H1 (cell line): ENCODE measurements around the gene RAD18. TPM values are rescaled to one million over a fixed set of nuclear protein-coding genes. Genes with fewer than 3 reads are reported as not detected.

Experiments used
- CTCF ChIA-PET: fragments of 300-600 bp; sonication (Branson Sonifier 250); formaldehyde crosslinking; loops from one replicate; lab custom pipeline; 2021; ENCODE audit not compliant: partially characterized antibody; lab: Charles Lee
- POLR2A ChIA-PET: fragments of 300-600 bp; sonication (Branson Sonifier 250); formaldehyde crosslinking; loops from one replicate; lab custom pipeline; 2021; ENCODE audit warnings: inconsistent platforms; ENCODE audit not compliant: partially characterized antibody; lab: Charles Lee
- DNase-seq, 2 experiments: peaks; one replicate each; pipeline versions ENCODE4 v3.0.0 to v3.0.0-alpha.2; 2010 to 2022; ENCODE audit warnings: low spot score in 2 of 2, low read depth in 1 of 2, mixed read lengths in 1 of 2
- FAIRE-seq: peaks from 2 replicates; lab custom pipeline; 2011; peaks lifted over from hg19 to GRCh38; lab: Jason Lieb, UNC
- H2AFZ ChIP-seq: 2 replicates; pipeline ENCODE4 v1.8.1; 2012; ENCODE audit warnings: low read length, inconsistent platforms
- H2AK5ac ChIP-seq: 2 replicates; pipeline ENCODE4 v1.6.1; 2013; ENCODE audit warnings: low read depth, low read length
- H2BK120ac ChIP-seq: replicated peaks from 2 replicates; pipeline ENCODE3; 2013; ENCODE audit warnings: low read depth, low read length, inconsistent platforms
- H2BK12ac ChIP-seq: 2 replicates; pipeline ENCODE4 v1.6.1; 2013; ENCODE audit warnings: low read depth, low read length
- H2BK15ac ChIP-seq: 2 replicates; pipeline ENCODE4 v1.6.1; 2013; ENCODE audit warnings: low read length
- H2BK20ac ChIP-seq: 2 replicates; pipeline ENCODE4 v1.6.1; 2013; ENCODE audit warnings: low read length
- H2BK5ac ChIP-seq: 2 replicates; pipeline ENCODE4 v1.6.1; 2013; ENCODE audit warnings: low read depth, low read length
- H3K14ac ChIP-seq: 2 replicates; pipeline ENCODE4 v1.6.1; 2013; ENCODE audit warnings: inconsistent platforms; ENCODE audit not compliant: insufficient read length
- H3K18ac ChIP-seq: 2 replicates; pipeline ENCODE4 v1.6.1; 2013; ENCODE audit warnings: low read length; ENCODE audit errors: extremely low read depth
- H3K23ac ChIP-seq: 2 replicates; pipeline ENCODE4 v1.6.1; 2013; ENCODE audit warnings: inconsistent platforms; ENCODE audit not compliant: insufficient read length
- H3K23me2 ChIP-seq: 2 replicates; pipeline ENCODE4 v1.6.1; 2013; ENCODE audit warnings: low read depth, low read length
- H3K27ac ChIP-seq: 2 replicates; pipeline ENCODE4 v1.6.1; 2011; ENCODE audit warnings: low read depth, low read length, inconsistent platforms
- H3K27me3 ChIP-seq, 4 experiments: replicated peaks in 1 of 4; 1 replicate in 1 of 4; 2 replicates in 3 of 4; pipeline versions ENCODE4 v1.6.1 to v1.8.1; 2011 to 2013; ENCODE audit warnings: low read length in 3 of 4, mild to moderate bottlenecking in 3 of 4, inconsistent platforms in 2 of 4, mixed read lengths in 2 of 4, moderate library complexity in 1 of 4; ENCODE audit not compliant: control insufficient read depth in 3 of 4, insufficient read depth in 3 of 4; ENCODE audit errors: extremely low read depth in 1 of 4
- H3K36me3 ChIP-seq, 4 experiments: 2 replicates each; pipeline versions ENCODE4 v1.6.1 to v1.8.1; 2011 to 2013; ENCODE audit warnings: mild to moderate bottlenecking in 4 of 4, low read length in 3 of 4, moderate library complexity in 2 of 4, control low read depth in 1 of 4, inconsistent platforms in 1 of 4; ENCODE audit not compliant: insufficient read depth in 4 of 4, control insufficient read depth in 2 of 4
- H3K4ac ChIP-seq: replicated peaks from 2 replicates; pipeline ENCODE3; 2013; ENCODE audit warnings: low read length, low read depth, mixed read lengths, inconsistent platforms; ENCODE audit not compliant: insufficient read length
- H3K4me1 ChIP-seq, 4 experiments: replicated peaks in 1 of 4; 1 replicate in 1 of 4; 2 replicates in 3 of 4; pipeline versions ENCODE4 v1.6.1 to v1.8.1; 2011 to 2013; ENCODE audit warnings: low read length in 3 of 4, inconsistent platforms in 2 of 4, mixed read lengths in 1 of 4; ENCODE audit not compliant: insufficient read depth in 4 of 4, control insufficient read depth in 3 of 4
- H3K4me2 ChIP-seq, 2 experiments: 2 replicates each; pipeline versions ENCODE4 v1.6.1 to v1.8.1; 2011 to 2013; ENCODE audit warnings: low read depth in 2 of 2, low read length in 2 of 2, control low read depth in 1 of 2, inconsistent platforms in 1 of 2, mild to moderate bottlenecking in 1 of 2; ENCODE audit not compliant: insufficient read depth in 1 of 2
- H3K4me3 ChIP-seq, 4 experiments: fragments of 200-600, 300-600 bp in 1 of 4; sonication (generic), shearing (Covaris generic), sonication (Bioruptor Twin) in 1 of 4; 2 replicates each; pipeline versions ENCODE4 v1.5.1 to v1.8.1; 2011 to 2016; ENCODE audit warnings: low read length in 4 of 4, low read depth in 3 of 4, control low read depth in 2 of 4, inconsistent platforms in 2 of 4, mild to moderate bottlenecking in 2 of 4, mixed read lengths in 1 of 4, moderate library complexity in 1 of 4; ENCODE audit not compliant: insufficient read depth in 2 of 4; ENCODE audit errors: extremely low read depth in 1 of 4
- H3K56ac ChIP-seq: replicated peaks from 2 replicates; pipeline ENCODE3; 2013; ENCODE audit warnings: low read depth, mild to moderate bottlenecking, mixed read lengths, low read length, inconsistent platforms; ENCODE audit not compliant: insufficient read length
- H3K79me1 ChIP-seq: 2 replicates; pipeline ENCODE4 v1.6.1; 2013; ENCODE audit warnings: low read depth, low read length, control low read depth
- H3K79me2 ChIP-seq, 2 experiments: 2 replicates each; pipeline versions ENCODE4 v1.6.1 to v1.8.1; 2012 to 2013; ENCODE audit warnings: low read length in 2 of 2, mild to moderate bottlenecking in 2 of 2, inconsistent platforms in 1 of 2; ENCODE audit not compliant: insufficient read depth in 2 of 2, control insufficient read depth in 1 of 2
- H3K9ac ChIP-seq, 4 experiments: replicated peaks in 1 of 4; 1 replicate in 1 of 4; 2 replicates in 3 of 4; pipeline versions ENCODE4 v1.6.1 to v1.8.1; 2011 to 2013; ENCODE audit warnings: low read depth in 3 of 4, low read length in 3 of 4, control low read depth in 2 of 4, mild to moderate bottlenecking in 2 of 4, moderate library complexity in 2 of 4, inconsistent platforms in 1 of 4; ENCODE audit errors: extremely low read depth in 1 of 4
- H3K9me3 ChIP-seq, 2 experiments: 2 replicates each; pipeline versions ENCODE4 v1.6.1 to v1.8.1; 2012 to 2013; ENCODE audit warnings: mild to moderate bottlenecking in 2 of 2, moderate library complexity in 2 of 2, control low read depth in 1 of 2, inconsistent platforms in 1 of 2, low read depth in 1 of 2, low read length in 1 of 2, mixed read lengths in 1 of 2; ENCODE audit not compliant: insufficient read depth in 2 of 2
- H4K20me1 ChIP-seq, 2 experiments: replicated peaks in 1 of 2; 2 replicates each; pipeline versions ENCODE3 to v1.8.1; 2011 to 2013; ENCODE audit warnings: inconsistent platforms in 2 of 2, low read length in 2 of 2, mild to moderate bottlenecking in 1 of 2; ENCODE audit not compliant: insufficient read depth in 2 of 2, control insufficient read depth in 1 of 2
- H4K5ac ChIP-seq: 2 replicates; pipeline ENCODE4 v1.6.1; 2013; ENCODE audit warnings: low read length, low read depth, mixed read lengths, inconsistent platforms; ENCODE audit not compliant: insufficient read length
- H4K8ac ChIP-seq: 2 replicates; pipeline ENCODE4 v1.8.0; 2013; ENCODE audit warnings: mild to moderate bottlenecking, moderate library complexity, low read length, inconsistent platforms; ENCODE audit not compliant: insufficient read depth; ENCODE audit errors: extremely low read depth
- H4K91ac ChIP-seq: replicated peaks from 2 replicates; pipeline ENCODE3; 2013; ENCODE audit warnings: low read length, mixed read lengths, inconsistent platforms; ENCODE audit not compliant: insufficient read length
- ASH2L ChIP-seq: fragments of 200-600, 300-600 bp; sonication (generic); IDR thresholded peaks from one replicate; pipeline ENCODE4 v1.7.1; 2017; ENCODE audit warnings: low read length
- BACH1 ChIP-seq: IDR thresholded peaks from 2 replicates; pipeline ENCODE4 v1.6.1; 2012; ENCODE audit warnings: low read length, improper control_type of control experiment
- CBX8 ChIP-seq: fragments of 300-800, 300-1000 bp; sonication (generic); IDR thresholded peaks from 2 replicates; pipeline ENCODE4 v1.7.1; 2016; ENCODE audit warnings: low read depth, low read length, borderline replicate concordance
- CEBPB ChIP-seq: IDR thresholded peaks from 2 replicates; pipeline ENCODE4 v1.6.1; 2012; ENCODE audit warnings: low read depth, low read length
- CREB1 ChIP-seq: IDR thresholded peaks from 2 replicates; pipeline ENCODE4 v1.6.1; 2012; ENCODE audit warnings: inconsistent platforms
- EGR1 ChIP-seq: IDR thresholded peaks from 2 replicates; pipeline ENCODE4 v1.6.1; 2011; ENCODE audit warnings: low read depth, low read length, borderline replicate concordance
- JUND ChIP-seq: IDR thresholded peaks from 2 replicates; pipeline ENCODE4 v1.6.1; 2011; ENCODE audit warnings: mild to moderate bottlenecking, improper control_type of control experiment, low read length
- NANOG ChIP-seq: IDR thresholded peaks from 2 replicates; pipeline ENCODE4 v1.6.1; 2011; ENCODE audit warnings: low read length, low read depth, mild to moderate bottlenecking, inconsistent platforms; ENCODE audit not compliant: insufficient read depth, poor library complexity, severe bottlenecking
- PHF8 ChIP-seq: fragments of 200-600 bp; sonication (generic); conservative IDR thresholded peaks from 2 replicates; pipeline ENCODE4 v1.7.1; 2012; ENCODE audit warnings: low read depth, mild to moderate bottlenecking, inconsistent platforms, low read length, moderate library complexity
- POLR2A ChIP-seq, 2 experiments: IDR thresholded peaks; 1 replicate in 1 of 2; 2 replicates in 1 of 2; pipeline ENCODE4 v1.6.1; 2011; ENCODE audit warnings: low read depth in 2 of 2, low read length in 2 of 2, mild to moderate bottlenecking in 2 of 2; ENCODE audit errors: control extremely low read depth in 1 of 2
- POU5F1 ChIP-seq: IDR thresholded peaks from 2 replicates; pipeline ENCODE4 v1.6.1; 2011; ENCODE audit warnings: low read depth, mild to moderate bottlenecking, low read length, moderate library complexity
- RAD21 ChIP-seq, 2 experiments: IDR thresholded peaks in 1 of 2; conservative IDR thresholded peaks in 1 of 2; 2 replicates each; pipeline ENCODE4 v1.6.1; 2011; ENCODE audit warnings: low read depth in 2 of 2, low read length in 2 of 2, improper control_type of control experiment in 1 of 2, inconsistent platforms in 1 of 2, mild to moderate bottlenecking in 1 of 2, moderate library complexity in 1 of 2
- SIN3A ChIP-seq, 2 experiments: IDR thresholded peaks in 1 of 2; conservative IDR thresholded peaks in 1 of 2; 2 replicates each; pipeline ENCODE4 v1.6.1; 2011 to 2012; ENCODE audit warnings: low read length in 2 of 2, improper control_type of control experiment in 1 of 2, low read depth in 1 of 2, mild to moderate bottlenecking in 1 of 2
- SIRT6 ChIP-seq: IDR thresholded peaks from one replicate; pipeline ENCODE4 v1.7.1; 2012; ENCODE audit warnings: low read length, inconsistent platforms
- TAF7 ChIP-seq: optimal IDR thresholded peaks from 2 replicates; pipeline ENCODE3; 2011; ENCODE audit warnings: low read depth, mild to moderate bottlenecking, inconsistent platforms, low read length, moderate library complexity, borderline replicate concordance
- TCF12 ChIP-seq: IDR thresholded peaks from 2 replicates; pipeline ENCODE4 v1.6.1; 2011; ENCODE audit warnings: low read depth, mild to moderate bottlenecking, low read length
- WGBS, 2 experiments: shearing (Covaris generic) in 1 of 2; methylation state at CpG; one replicate each; pipeline versions ENCODE4 v1.1.6 to v1.1.7; 2013 to 2015; ENCODE audit warnings: low lambda C conversion rate in 2 of 2, mixed read lengths in 2 of 2, inconsistent platforms in 1 of 2, low coverage in 1 of 2, missing lambda C conversion rate in 1 of 2; ENCODE audit not compliant: insufficient replicate concordance in 2 of 2, insufficient coverage in 1 of 2, insufficient read length in 1 of 2; ENCODE audit errors: extremely low coverage in 1 of 2, missing lambda C conversion rate in 1 of 2; 5-methylcytosine and 5-hydroxymethylcytosine counted together
- polyA plus RNA-seq, 7 experiments: library from polyadenylated mRNA; depleted of rRNA in 3 of 7; stranded (reverse) in 5 of 7; unstranded in 2 of 7; fragments of >200 nt in 5 of 7; fragments of 200-250 nt in 2 of 7; gene quantifications; 1 replicate in 5 of 7; 2 replicates in 1 of 7; 4 replicates in 1 of 7; pipeline versions ENCODE4 v1.2.1 to v1.2.3, GENCODE V29; 2011 to 2013; ENCODE audit warnings: missing spikeins in 2 of 7, mixed read lengths in 2 of 7
- total RNA-seq: library from RNA; stranded (reverse); fragmentation: NEBNext Ultra II Directional; extraction: Animal tissue kit (Norgen Biotek cat#: 25700); gene quantifications from 2 replicates; pipeline ENCODE4 v1.2.1, GENCODE V29; 2021

RAD18 gene
- total and polyA plus RNA-seq, 2 of the 8 experiments (the other 6 are each of a cell fraction or from before 2014, with no cell fraction given): 13.0 to 23.2 TPM

DNA sequence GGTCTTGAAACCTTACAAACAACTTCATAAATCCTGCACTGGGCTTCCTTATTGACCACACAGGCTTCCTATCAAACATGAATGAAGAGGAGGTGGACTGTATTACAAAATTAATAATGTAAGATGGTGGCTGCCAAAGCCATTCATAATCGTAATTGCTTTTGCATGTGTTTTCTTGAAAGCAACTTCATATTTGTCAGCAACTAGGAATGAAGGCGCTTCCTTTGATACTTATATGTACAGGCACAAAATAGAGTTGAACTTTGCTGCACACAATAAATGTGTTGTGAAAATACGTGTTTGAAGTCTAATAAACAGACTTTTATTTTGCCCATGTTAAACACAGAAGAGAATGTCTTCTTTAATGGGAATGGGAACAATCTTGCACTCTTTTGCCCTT, 121.8 kb downstream of the RAD18 start:
- no peaks in the 10 kb centered on the region for H3K27me3 ChIP-seq
- ChIA-PET POLR2A (no interaction called here), CTCF (interaction anchor here (1.1 to 1.4 kb wide), 2 partner anchors 10 to 72 kb away, joined by 5 to 6 read pairs; partner anchors contain the start of gene OXTR)
- H3K4me3 ChIP-seq: no peak overlapping the region
- no peaks in the 10 kb centered on the region for H3K23me2 ChIP-seq
- no peak overlapping the region for H3K4me2 ChIP-seq
- 80% methylated on average over 3 of the region's 3 CpGs; no CpG with 5 or more reads in 1 of the 2 experiments for WGBS, 2 experiments
- no peak overlapping the region for H4K8ac ChIP-seq
- H2BK12ac ChIP-seq: no peak overlapping the region
- H4K91ac ChIP-seq: no peak overlapping the region
- no peak overlapping the region for H2BK20ac ChIP-seq
- H2BK5ac ChIP-seq: no peak overlapping the region
- H4K5ac ChIP-seq: no peak overlapping the region
- H3K27ac ChIP-seq: no peak overlapping the region
- H3K36me3 ChIP-seq: no peaks in the 10 kb centered on the region
- no peak overlapping the region for H3K18ac ChIP-seq
- DNase-seq (no peak), FAIRE-seq (no peak)
- no peak overlapping the region for H3K4ac ChIP-seq
- no peaks in the 10 kb centered on the region for H3K4me1 ChIP-seq
- no peak overlapping the region for H3K9ac ChIP-seq
- no peak overlapping the region for H2AK5ac ChIP-seq
- H3K79me2 ChIP-seq: no peaks in the 10 kb centered on the region
- no peak overlapping the region for H2BK15ac ChIP-seq
- no peak overlapping the region for H2BK120ac ChIP-seq
- no peak overlapping the region for H3K56ac ChIP-seq
- no peaks in the 10 kb centered on the region for H3K79me1 ChIP-seq
- H3K23ac ChIP-seq: no peak overlapping the region
- H3K9me3 ChIP-seq: no peaks in the 10 kb centered on the region
- no peaks in the 10 kb centered on the region for H4K20me1 ChIP-seq
- H2AFZ ChIP-seq: no peak overlapping the region
- no peak overlapping the region for H3K14ac ChIP-seq
- TF ChIP-seq RAD21 (IDR thresholded peaks at IDR 0.05 in 1 of 2, conservative IDR thresholded peaks at IDR 0.05 in 1 of 2; ENCODE audit: low read depth in 2 of 2, low read length in 2 of 2): no peak
- no peak for TF ChIP-seq TAF7
- TF ChIP-seq CEBPB: no peak
- TF ChIP-seq CREB1: no peak
- TF ChIP-seq SIRT6: no peak
- TF ChIP-seq POLR2A (IDR thresholded peaks at IDR 0.05; ENCODE audit: control extremely low read depth in 1 of 2, low read depth in 2 of 2, low read length in 2 of 2): no peak
- no peak for TF ChIP-seq TCF12
- TF ChIP-seq NANOG: no peak
- no peak for TF ChIP-seq EGR1
- no peak for TF ChIP-seq CBX8
- no peak for TF ChIP-seq BACH1
- no peak for TF ChIP-seq JUND
- TF ChIP-seq ASH2L: no peak
- no peak for TF ChIP-seq POU5F1
- no peak for TF ChIP-seq PHF8
- no peak for TF ChIP-seq SIN3A (conservative IDR thresholded peaks at IDR 0.05 in 1 of 2, IDR thresholded peaks at IDR 0.05 in 1 of 2; ENCODE audit: low read depth in 1 of 2, low read length in 2 of 2)
